Activated T-helper 1 cell treated with Interleukin-2 at 50 U/mL for 16 hours (primary cell): Measurements from ENCODE around the gene NAALAD2.

Experiments
- DNase-seq: peaks from one replicate; pipeline ENCODE4 v3.0.0-alpha.2; 2020; ENCODE audit warnings: low read depth

Gene NAALAD2

DNA sequence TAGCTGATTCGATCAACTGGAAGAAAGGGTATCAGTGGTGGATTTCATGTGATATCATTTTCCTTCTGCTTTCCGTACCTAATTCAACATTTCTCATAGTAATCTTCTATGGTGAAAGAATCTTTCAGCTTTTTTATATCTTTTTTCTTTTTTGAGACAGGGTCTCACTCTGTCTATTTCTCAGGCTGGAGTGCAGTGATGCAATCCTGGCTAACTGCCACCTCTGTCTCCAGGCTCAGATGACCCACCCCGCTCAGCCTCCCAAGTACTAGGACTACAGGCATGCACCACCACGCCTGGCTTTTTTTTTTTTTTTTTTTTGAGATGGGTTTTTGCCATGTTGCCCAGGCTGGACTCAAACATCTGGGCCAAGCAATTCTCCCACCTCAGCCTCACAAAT, 107.0 kb downstream of the NAALAD2 start:
- no peak for DNase-seq
